Measurements from ENCODE around the gene EDA.

GRCh38 chrX:69969460-69969859 lies 353.5 kb downstream of the EDA start:
- TF ChIP-seq POLR2A (IDR thresholded peaks at IDR 0.05): no peak
- TF ChIP-seq CTCF (IDR thresholded peaks at IDR 0.05): no peak

Measured in thyroid gland (tissue), 4 donors.